Transverse colon (tissue), 4 donors: ENCODE measurements around the gene NPAS3. TPM values are rescaled to one million over a fixed set of nuclear protein-coding genes. Genes with fewer than 3 reads are reported as not detected.

Experiments
- DNase-seq: peaks from one replicate; pipeline ENCODE4 v3.0.0-alpha.2; 2019
- H3K27ac ChIP-seq, 4 donors: fragments of 200-600 bp; sonication (generic); 2 replicates each; pipeline ENCODE4 v1.5.1; 2016 to 2018; ENCODE audit warnings: inconsistent platforms in 4 of 4
- H3K27me3 ChIP-seq: fragments of 200-600 bp; sonication (generic); 2 replicates; pipeline ENCODE4 v1.5.1; 2017; ENCODE audit warnings: inconsistent platforms
- H3K36me3 ChIP-seq, 4 donors: fragments of 200-600 bp; sonication (generic); 2 replicates each; pipeline ENCODE4 v1.5.1; 2017 to 2019; ENCODE audit warnings: inconsistent platforms in 4 of 4
- H3K4me1 ChIP-seq, 4 donors: fragments of 200-600 bp; sonication (generic); 2 replicates each; pipeline ENCODE4 v1.5.1; 2017 to 2020; ENCODE audit warnings: inconsistent platforms in 4 of 4
- H3K4me3 ChIP-seq, 4 donors: fragments of 200-600 bp; sonication (generic); 1 replicate in 1 of 4; 2 replicates in 3 of 4; pipeline versions ENCODE4 v1.5.1 to v1.6.1; 2017 to 2019; ENCODE audit warnings: inconsistent platforms in 4 of 4
- H3K9me3 ChIP-seq, 2 donors: fragments of 200-600 bp; sonication (generic); 2 replicates each; pipeline ENCODE4 v1.5.1; 2017 to 2019; ENCODE audit warnings: inconsistent platforms in 2 of 2
- EP300 ChIP-seq: sonication (generic); formaldehyde crosslinking; IDR thresholded peaks from one replicate; pipeline ENCODE4 v1.6.1; 2017; ENCODE audit warnings: antibody characterized with exemption, low read depth
- POLR2A ChIP-seq: fragments of 450-650 bp; IDR thresholded peaks from one replicate; pipeline ENCODE4 v1.6.1; 2016; ENCODE audit warnings: antibody characterized with exemption, mild to moderate bottlenecking, moderate library complexity
- POLR2AphosphoS5 ChIP-seq, 3 donors: sonication (generic); formaldehyde crosslinking; IDR thresholded peaks; one replicate each; pipeline ENCODE4 v1.6.1; 2016; ENCODE audit warnings: antibody characterized with exemption in 3 of 3
- WGBS, 2 donors: methylation state at CpG; one replicate each; pipeline ENCODE4 v1.1.5; 2018; ENCODE audit warnings: low coverage in 1 of 2; 5-methylcytosine and 5-hydroxymethylcytosine counted together
- in situ Hi-C, 4 donors: fragments of 200-750 bp; cut with MboI; loops; one replicate each; pipeline versions ENCODE4 v1.15.0 to v1.15.1; 2017; ENCODE audit warnings: low sequenced_read_pairs in 3 of 4, low pct_ligation_motif_present in 1 of 4, low pct_unique_long_range_greater_than_20kb in 1 of 4
- intact Hi-C: fragments of 100-400 bp; cut with DNase I; formaldehyde crosslinking; loops from one replicate; pipeline ENCODE4 v1.15.1; 2023; ENCODE audit warnings: low total_unique reads
- total RNA-seq, 4 donors: library from RNA; depleted of rRNA; stranded (reverse); fragments of >200 nt; gene quantifications; one replicate each; pipeline ENCODE4 v1.1.0, GENCODE V29; 2016
- TF ChIP-seq, protein P1 (sequence below), 5 experiments: fragments of 200-600 bp in 3 of 5; fragments of 450-650 bp in 2 of 5; sonication (generic) in 3 of 5; IDR thresholded peaks; 1 replicate in 2 of 5; 2 replicates in 3 of 5; pipeline ENCODE4 v1.5.1; 2016 to 2017; ENCODE audit warnings: antibody characterized with exemption in 5 of 5, inconsistent platforms in 3 of 5, mild to moderate bottlenecking in 2 of 5, moderate library complexity in 1 of 5

NPAS3 gene
- total RNA-seq, 4 donors from 2014 or later = 0.96 to 6.4 (median 1.8) TPM

DNA sequence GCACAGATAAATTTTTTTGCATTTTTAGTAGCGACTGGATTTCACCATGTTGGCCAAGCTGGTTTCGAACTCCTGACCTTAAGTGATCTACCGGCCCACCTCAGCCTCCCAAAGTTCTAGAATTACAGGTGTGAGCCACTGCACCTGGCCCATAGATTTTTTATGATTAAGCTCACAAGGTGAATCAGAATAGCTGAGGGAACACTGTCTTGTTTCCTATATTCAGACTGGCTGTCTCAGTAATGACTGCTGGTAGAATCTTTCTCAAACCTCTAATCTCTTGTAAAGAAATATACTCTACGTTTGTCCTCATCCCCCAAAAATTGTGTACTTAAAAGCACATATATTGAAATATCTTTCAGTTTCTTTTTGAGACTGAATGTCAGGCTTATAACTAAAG is 650.1 kb downstream of the NPAS3 start:
- no peaks in the 10 kb centered on the region for H3K36me3 ChIP-seq
- H3K9me3 ChIP-seq = no peaks in the 10 kb centered on the region
- in situ Hi-C loops = no loop called here
- WGBS, 2 donors = 86 to 92% methylated on average over 1 to 4 of the region's 4 CpGs
- DNase-seq = no peak
- no peak overlapping the region for H3K27ac ChIP-seq
- H3K27me3 ChIP-seq = no peaks in the 10 kb centered on the region
- no peaks in the 10 kb centered on the region for H3K4me1 ChIP-seq
- H3K4me3 ChIP-seq = no peak overlapping the region
- intact Hi-C loops = no loop called here
- TF ChIP-seq EP300 (no peak), POLR2A (no peak), POLR2AphosphoS5 (IDR thresholded peaks at IDR 0.05) (no peak)
- TF ChIP-seq, protein P1, sequence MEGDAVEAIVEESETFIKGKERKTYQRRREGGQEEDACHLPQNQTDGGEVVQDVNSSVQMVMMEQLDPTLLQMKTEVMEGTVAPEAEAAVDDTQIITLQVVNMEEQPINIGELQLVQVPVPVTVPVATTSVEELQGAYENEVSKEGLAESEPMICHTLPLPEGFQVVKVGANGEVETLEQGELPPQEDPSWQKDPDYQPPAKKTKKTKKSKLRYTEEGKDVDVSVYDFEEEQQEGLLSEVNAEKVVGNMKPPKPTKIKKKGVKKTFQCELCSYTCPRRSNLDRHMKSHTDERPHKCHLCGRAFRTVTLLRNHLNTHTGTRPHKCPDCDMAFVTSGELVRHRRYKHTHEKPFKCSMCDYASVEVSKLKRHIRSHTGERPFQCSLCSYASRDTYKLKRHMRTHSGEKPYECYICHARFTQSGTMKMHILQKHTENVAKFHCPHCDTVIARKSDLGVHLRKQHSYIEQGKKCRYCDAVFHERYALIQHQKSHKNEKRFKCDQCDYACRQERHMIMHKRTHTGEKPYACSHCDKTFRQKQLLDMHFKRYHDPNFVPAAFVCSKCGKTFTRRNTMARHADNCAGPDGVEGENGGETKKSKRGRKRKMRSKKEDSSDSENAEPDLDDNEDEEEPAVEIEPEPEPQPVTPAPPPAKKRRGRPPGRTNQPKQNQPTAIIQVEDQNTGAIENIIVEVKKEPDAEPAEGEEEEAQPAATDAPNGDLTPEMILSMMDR (IDR thresholded peaks at IDR 0.05) = no peak

GRCh38 chr14:33589334-33589733 is 650.7 kb downstream of the NPAS3 start:
- Histone ChIP-seq H3K27ac (no peak overlapping the region), H3K9me3 (no peaks in the 10 kb centered on the region)
- intact Hi-C loops = no loop called here

DNA sequence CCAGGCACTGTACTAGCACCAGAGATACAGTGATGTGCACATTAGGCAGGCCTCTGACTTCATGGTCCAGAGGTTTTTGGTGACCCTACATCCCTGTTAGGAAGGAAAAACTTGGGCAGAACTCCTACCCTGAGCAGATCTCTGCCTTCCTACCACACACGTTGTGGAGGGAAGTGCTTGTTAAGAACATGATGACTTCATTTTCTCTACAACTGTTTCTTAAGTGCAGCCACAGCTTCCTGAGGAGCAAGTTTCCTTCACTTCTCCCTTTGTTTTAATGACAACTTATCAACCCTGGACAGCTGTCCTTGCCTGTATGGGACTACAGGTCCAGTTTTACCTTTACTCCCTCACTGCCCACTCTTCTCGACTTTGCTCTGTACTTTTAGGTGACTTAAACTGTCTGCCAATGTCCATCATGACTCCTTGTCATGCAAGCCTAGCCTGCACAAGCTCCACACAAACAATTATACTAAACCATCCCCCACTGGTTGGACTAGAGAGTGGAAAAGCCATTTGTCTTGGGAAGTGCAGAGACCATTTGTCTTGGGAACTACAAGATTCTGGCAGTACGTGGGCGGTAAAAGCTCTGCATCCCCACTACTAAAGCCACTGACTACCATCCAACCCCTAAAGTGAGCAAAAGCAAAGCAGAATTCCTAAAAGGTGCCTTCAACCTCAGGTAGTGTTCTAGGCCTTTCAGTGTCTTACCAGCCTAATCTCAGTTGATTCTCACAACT is 652.4 kb downstream of the NPAS3 start:
- H3K4me1 ChIP-seq = no peaks in the 10 kb centered on the region
- H3K4me3 ChIP-seq = no peak overlapping the region
- WGBS, 2 donors = 70 to 75% methylated on average over 2 to 4 of the region's 4 CpGs
- in situ Hi-C loops = no loop called here
- no peaks in the 10 kb centered on the region for H3K27me3 ChIP-seq
- H3K9me3 ChIP-seq = no peaks in the 10 kb centered on the region
- intact Hi-C loops = no loop called here
- TF ChIP-seq POLR2A (no peak), POLR2AphosphoS5 (IDR thresholded peaks at IDR 0.05) (no peak), EP300 (no peak)
- TF ChIP-seq, protein P1 (IDR thresholded peaks at IDR 0.05) = no peak
- H3K27ac ChIP-seq = no peak overlapping the region
- no peak for DNase-seq
- H3K36me3 ChIP-seq = no peaks in the 10 kb centered on the region

More at GRCh38 chr14:33589334-33589733, 650.7 kb downstream of the NPAS3 start:
- no peaks in the 10 kb centered on the region for H3K4me1 ChIP-seq
- DNase-seq = no peak
- TF ChIP-seq POLR2A (no peak), POLR2AphosphoS5 (IDR thresholded peaks at IDR 0.05) (no peak), EP300 (no peak)
- TF ChIP-seq, protein P1 (IDR thresholded peaks at IDR 0.05) = no peak
- no peak overlapping the region for H3K4me3 ChIP-seq
- WGBS, 2 donors = 69 to 100% methylated on average over 2 to 3 of the region's 3 CpGs
- in situ Hi-C loops = no loop called here
- H3K27me3 ChIP-seq = no peaks in the 10 kb centered on the region
- no peaks in the 10 kb centered on the region for H3K36me3 ChIP-seq

- Histone ChIP-seq H3K4me1 (no peaks in the 10 kb centered on the region), H3K9me3 (no peaks in the 10 kb centered on the region), H3K4me3 (no peak overlapping the region), H3K27me3 (no peaks in the 10 kb centered on the region), H3K27ac (no peak overlapping the region), H3K36me3 (no peaks in the 10 kb centered on the region)
- intact Hi-C loops (no loop called here), in situ Hi-C loops (no loop called here)
- DNase-seq = no peak
- no peak for TF ChIP-seq POLR2AphosphoS5 (IDR thresholded peaks at IDR 0.05)
- 79 to 94% methylated on average over 2 of the region's 2 CpGs for WGBS, 2 donors
Observed at GRCh38 chr14:33592297-33592696, 653.6 kb downstream of the NPAS3 start.
